HG03025 (cell line): Measurements from ENCODE around the gene ARFGEF3.
"Not testable (repeated sequence)": the region's sequence is repeated elsewhere in the genome, so short reads cannot be mapped to it uniquely, and the experiment has no call there.

Source experiments
- ATAC-seq: cut with Tn5 transposase; IDR thresholded peaks from one replicate; pipeline ENCODE4 v1.9.1; 2021; ENCODE audit warnings: mild to moderate bottlenecking, moderate library complexity; ENCODE audit not compliant: unreplicated experiment, low FRiP score

ARFGEF3 gene

GRCh38 chr6:138211048-138211581, 49.4 kb downstream of the ARFGEF3 start:
- no peak for ATAC-seq

GRCh38 chr6:138211601-138212000, 49.9 kb downstream of the ARFGEF3 start:
- no peak for ATAC-seq

GRCh38 chr6:138212530-138212929, 50.8 kb downstream of the ARFGEF3 start:
- not testable (repeated sequence) for ATAC-seq

GRCh38 chr6:138215093-138215782, 53.5 kb downstream of the ARFGEF3 start:
- no peak for ATAC-seq

- ATAC-seq, result no peak
Observed at GRCh38 chr6:138218449-138218848, 56.7 kb downstream of the ARFGEF3 start, which contains the start of gene PBOV1. PBOV1 (minus strand) TSS chr6:138218491; CDS start chr6:138218395, 96 bp downstream.

GRCh38 chr6:138219398-138219797, 57.7 kb downstream of the ARFGEF3 start:
- no peak for ATAC-seq

- no peak for ATAC-seq
Observed at GRCh38 chr6:138219901-138220300, 58.2 kb downstream of the ARFGEF3 start.

GRCh38 chr6:138222901-138223546, 61.3 kb downstream of the ARFGEF3 start:
- ATAC-seq, result no peak

- no peak for ATAC-seq
Observed at GRCh38 chr6:138225953-138226352, 64.2 kb downstream of the ARFGEF3 start.

- ATAC-seq, result no peak
Observed at GRCh38 chr6:138226700-138227315, 65.1 kb downstream of the ARFGEF3 start.

GRCh38 chr6:138227316-138227781, 65.6 kb downstream of the ARFGEF3 start:
- no peak for ATAC-seq

GRCh38 chr6:138229072-138229471, 67.3 kb downstream of the ARFGEF3 start:
- no peak for ATAC-seq

- ATAC-seq, result no peak
Observed at GRCh38 chr6:138229663-138230179, 68.0 kb downstream of the ARFGEF3 start.

- no peak for ATAC-seq
Observed at GRCh38 chr6:138230221-138230620, 68.5 kb downstream of the ARFGEF3 start.

- no peak for ATAC-seq
Observed at GRCh38 chr6:138230759-138231380, 69.1 kb downstream of the ARFGEF3 start.

- no peak for ATAC-seq
Observed at GRCh38 chr6:138231381-138231886, 69.7 kb downstream of the ARFGEF3 start.

GRCh38 chr6:138234363-138234762, 72.6 kb downstream of the ARFGEF3 start:
- no peak for ATAC-seq

GRCh38 chr6:138235205-138235604, 73.5 kb downstream of the ARFGEF3 start:
- no peak for ATAC-seq

- ATAC-seq, result no peak
Observed at GRCh38 chr6:138235693-138236092, 74.0 kb downstream of the ARFGEF3 start.

GRCh38 chr6:138237463-138237862, 75.7 kb downstream of the ARFGEF3 start:
- ATAC-seq, result no peak
